GM12801 (cell line): Measurements from ENCODE around the gene SLC12A9.

ENCODE experiments used
- TF ChIP-seq, protein P1 (sequence below): IDR thresholded peaks from one replicate; pipeline ENCODE4 v1.5.1; 2011; ENCODE audit warnings: control low read depth; ENCODE audit not compliant: insufficient read length; ENCODE audit errors: extremely low read depth

The SLC12A9 gene

DNA sequence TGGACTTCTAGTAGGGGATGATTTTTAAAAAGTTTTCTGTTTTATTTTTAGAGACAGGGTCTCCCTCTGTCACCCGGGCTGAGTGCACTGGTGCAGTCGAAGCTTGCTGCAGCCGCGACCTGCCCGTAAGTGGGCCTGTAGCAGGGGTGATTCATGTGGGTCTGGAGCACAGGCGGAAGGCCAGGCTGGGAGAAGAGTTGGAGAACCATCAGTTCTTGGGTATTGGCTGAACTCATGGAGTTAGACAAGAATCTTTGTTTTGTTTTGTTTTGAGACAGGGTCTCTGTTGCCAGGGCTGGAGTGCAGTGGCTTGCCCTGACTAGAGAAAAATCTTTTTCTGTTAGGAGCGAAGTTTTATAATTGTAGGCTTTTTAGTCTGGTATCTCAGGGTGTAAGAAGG, 28.1 kb downstream of the SLC12A9 start:
- TF ChIP-seq, protein P1, sequence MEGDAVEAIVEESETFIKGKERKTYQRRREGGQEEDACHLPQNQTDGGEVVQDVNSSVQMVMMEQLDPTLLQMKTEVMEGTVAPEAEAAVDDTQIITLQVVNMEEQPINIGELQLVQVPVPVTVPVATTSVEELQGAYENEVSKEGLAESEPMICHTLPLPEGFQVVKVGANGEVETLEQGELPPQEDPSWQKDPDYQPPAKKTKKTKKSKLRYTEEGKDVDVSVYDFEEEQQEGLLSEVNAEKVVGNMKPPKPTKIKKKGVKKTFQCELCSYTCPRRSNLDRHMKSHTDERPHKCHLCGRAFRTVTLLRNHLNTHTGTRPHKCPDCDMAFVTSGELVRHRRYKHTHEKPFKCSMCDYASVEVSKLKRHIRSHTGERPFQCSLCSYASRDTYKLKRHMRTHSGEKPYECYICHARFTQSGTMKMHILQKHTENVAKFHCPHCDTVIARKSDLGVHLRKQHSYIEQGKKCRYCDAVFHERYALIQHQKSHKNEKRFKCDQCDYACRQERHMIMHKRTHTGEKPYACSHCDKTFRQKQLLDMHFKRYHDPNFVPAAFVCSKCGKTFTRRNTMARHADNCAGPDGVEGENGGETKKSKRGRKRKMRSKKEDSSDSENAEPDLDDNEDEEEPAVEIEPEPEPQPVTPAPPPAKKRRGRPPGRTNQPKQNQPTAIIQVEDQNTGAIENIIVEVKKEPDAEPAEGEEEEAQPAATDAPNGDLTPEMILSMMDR, result no peak

DNA sequence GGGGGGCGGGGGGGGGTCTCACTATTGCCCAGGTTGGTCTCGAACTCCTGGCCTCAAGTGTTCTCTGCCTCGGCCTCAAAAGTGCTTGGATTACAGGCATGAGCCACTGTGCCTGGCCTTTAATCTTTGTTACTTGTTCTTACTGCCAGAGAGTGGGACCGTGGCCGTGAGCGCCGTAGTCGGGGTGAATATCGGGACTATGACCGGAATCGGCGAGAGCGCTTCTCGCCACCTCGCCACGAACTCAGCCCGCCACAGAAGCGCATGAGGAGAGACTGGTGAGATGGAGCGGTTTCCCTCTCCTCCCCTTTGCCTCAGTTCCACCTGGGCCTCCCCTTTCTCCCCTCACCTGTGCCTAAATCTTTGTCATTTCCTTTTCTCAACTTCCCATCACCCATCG, 28.6 kb downstream of the SLC12A9 start:
- TF ChIP-seq, protein P1, result no peak

DNA sequence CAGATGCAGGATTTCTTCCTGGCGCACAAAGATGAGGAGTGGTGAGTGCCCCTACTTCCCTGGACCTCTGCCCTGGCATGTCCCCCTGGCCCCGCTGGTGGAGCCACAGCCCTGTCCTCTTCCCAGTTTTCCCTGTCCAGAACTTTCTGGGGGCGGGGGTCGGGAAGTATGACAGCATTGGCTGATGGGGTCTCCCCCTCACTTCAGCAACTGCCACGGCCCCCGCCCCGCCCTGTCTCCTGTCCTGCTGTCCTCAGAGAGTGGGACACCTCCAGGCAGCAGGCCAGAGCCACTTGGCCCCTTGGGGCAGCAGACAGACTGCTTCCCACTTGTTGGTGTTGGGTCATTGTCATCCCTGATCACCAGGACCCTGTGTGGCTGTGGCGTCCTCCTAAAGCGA, 29.7 kb downstream of the SLC12A9 start:
- TF ChIP-seq, protein P1, result no peak

DNA sequence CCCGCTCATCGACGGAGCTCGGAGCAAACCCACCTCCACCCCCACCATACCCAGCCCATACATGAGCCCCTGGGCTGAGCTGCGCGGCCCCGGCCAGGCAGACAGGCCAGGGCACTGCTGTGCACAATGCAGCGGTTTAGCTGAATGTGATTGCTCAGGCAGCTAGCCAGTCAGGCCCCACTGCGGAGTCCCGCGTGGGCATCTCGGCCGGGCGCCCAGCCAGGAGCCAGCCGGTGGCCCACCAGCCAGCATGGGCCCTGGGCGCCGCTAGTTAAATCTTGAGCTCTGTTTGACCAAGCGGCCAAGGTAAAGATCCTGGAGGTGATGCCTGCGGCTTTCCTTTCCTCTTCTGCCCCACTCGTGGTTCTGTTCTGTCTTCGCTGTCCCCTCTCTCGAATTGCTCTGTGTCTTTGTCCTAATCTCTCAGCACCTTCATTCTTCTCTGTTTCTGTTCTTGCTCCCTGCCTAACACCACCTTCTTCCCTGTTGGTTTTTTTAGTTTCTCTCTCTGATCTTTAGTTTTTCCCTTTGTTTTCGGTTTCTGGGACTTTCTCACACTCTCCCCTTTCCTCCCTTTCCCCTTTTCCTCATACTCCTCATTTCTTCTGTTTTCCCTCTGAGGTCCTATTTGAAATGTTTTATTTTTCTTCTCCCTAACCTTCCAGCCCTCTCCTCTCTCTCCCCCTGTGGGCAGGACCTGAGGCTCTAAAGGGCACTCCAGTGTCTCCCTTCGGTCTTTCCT, 30.4 kb downstream of the SLC12A9 start:
- TF ChIP-seq, protein P1, result no peak

DNA sequence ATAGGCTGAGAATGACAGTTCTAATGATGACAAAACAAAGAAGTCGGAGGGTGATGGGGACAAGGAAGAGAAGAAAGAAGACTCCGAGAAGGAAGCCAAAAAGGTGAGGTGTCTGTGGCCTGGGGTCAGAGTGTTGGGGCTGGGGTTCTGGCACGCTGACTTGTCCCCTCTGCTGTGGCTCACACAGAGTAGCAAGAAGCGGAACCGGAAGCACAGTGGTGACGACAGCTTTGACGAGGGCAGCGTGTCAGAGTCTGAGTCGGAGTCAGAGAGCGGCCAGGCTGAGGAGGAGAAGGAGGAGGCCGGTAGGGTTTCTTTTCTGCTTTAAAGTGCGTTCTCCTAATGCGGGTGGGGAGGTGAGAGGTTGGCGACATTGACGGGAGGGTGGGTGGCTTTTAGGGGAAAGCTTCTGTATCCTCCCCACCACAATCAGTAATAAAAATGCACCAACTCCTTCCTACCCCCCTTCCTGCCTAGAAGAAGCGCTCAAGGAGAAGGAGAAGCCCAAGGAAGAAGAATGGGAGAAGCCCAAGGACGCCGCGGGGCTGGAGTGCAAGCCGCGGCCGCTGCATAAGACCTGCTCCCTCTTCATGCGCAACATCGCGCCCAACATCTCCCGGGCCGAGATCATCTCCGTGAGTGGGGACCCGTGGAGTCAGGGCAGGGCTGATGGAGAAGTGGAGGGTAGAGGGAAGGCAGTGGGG, 32.4 kb downstream of the SLC12A9 start:
- TF ChIP-seq, protein P1, result no peak

DNA sequence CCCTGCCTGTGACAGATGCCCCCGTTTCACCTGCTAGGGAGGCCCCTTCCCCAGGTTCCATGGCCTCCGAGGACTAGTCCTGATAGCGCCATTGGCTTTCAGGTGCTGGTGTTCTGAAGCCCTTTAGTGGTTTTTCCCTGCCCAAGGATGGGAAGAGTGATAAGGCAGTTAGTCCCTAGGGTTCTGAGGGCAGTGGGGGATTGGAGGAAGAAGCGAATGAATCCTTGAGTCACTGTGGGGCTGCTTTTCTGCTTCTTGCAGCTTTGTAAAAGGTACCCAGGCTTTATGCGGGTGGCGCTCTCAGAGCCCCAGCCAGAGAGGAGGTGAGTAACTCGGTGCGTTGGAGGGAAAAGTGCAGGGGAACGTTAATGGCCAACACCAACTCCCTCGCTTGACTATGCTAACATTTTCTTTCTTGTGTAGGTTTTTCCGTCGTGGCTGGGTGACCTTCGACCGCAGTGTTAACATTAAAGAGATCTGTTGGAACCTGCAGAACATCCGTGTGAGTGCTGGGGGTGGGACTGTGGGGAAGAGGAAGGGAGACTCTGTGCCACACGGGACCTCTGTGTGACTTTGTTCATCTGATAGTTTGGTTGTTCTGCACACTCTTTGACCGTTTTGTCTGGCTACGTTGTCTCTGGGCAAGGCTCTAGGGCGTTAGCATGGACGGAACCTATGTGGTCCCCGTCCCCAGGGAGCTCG, 33.1 kb downstream of the SLC12A9 start:
- TF ChIP-seq, protein P1, result no peak
